Measurements from ENCODE around the gene FNDC3B. TPM values are rescaled to one million over a fixed set of nuclear protein-coding genes. Genes with fewer than 3 reads are reported as not detected.

Gene FNDC3B
- total RNA-seq, 1 donor from 2014 or later = 9.3 TPM

- intact Hi-C loops (cut with micrococcal nuclease) = no loop called here
- Mint-ChIP-seq H3K4me1 (peaks cover 25% of the 10 kb centered on the region), H3K4me3 (no peak overlapping the region), H3K27ac (no peak overlapping the region), H3K9me3 (no peaks in the 10 kb centered on the region), H3K27me3 (peaks cover 5% of the 10 kb centered on the region), H3K36me3 (ENCODE audit: low read depth) (no peaks in the 10 kb centered on the region)
- ChIA-PET CTCF (no interaction called here), POLR2A (no interaction called here)
- no peak for DNase-seq
- TF ChIP-seq CTCF (IDR thresholded peaks at IDR 0.05) = no peak
- no peak for ATAC-seq (ENCODE audit: low read depth)
Observed at GRCh38 chr3:172148241-172148640, 108.9 kb downstream of the FNDC3B start.

GRCh38 chr3:172148702-172149565 is 109.6 kb downstream of the FNDC3B start:
- POLR2A ChIA-PET = no interaction called here
- H3K4me1 Mint-ChIP-seq = peaks cover 23% of the 10 kb centered on the region
- no peak for ATAC-seq (ENCODE audit: low read depth)
- CTCF ChIA-PET = interaction anchor here (1.0 kb wide), 1 partner anchor 63 kb away, joined by 3 read pairs; no protein-coding TSS in a partner anchor
- no peak overlapping the region for H3K27ac Mint-ChIP-seq
- no peaks in the 10 kb centered on the region for H3K9me3 Mint-ChIP-seq
- H3K27me3 Mint-ChIP-seq = peaks cover 5% of the 10 kb centered on the region
- intact Hi-C loops (cut with micrococcal nuclease) = no loop called here
- no peaks in the 10 kb centered on the region for H3K36me3 Mint-ChIP-seq (ENCODE audit: low read depth)
- no peak overlapping the region for H3K4me3 Mint-ChIP-seq
- TF ChIP-seq CTCF (IDR thresholded peaks at IDR 0.05) = no peak
- no peak for DNase-seq

GRCh38 chr3:172150268-172150667 is 110.9 kb downstream of the FNDC3B start:
- H3K36me3 Mint-ChIP-seq (ENCODE audit: low read depth) = no peaks in the 10 kb centered on the region
- ChIA-PET CTCF (interaction anchor here (1.0 kb wide), 1 partner anchor 65 kb away, joined by 3 read pairs; no protein-coding TSS in a partner anchor), POLR2A (no interaction called here)
- H3K4me3 Mint-ChIP-seq = no peak overlapping the region
- peaks cover 14% of the 10 kb centered on the region for H3K4me1 Mint-ChIP-seq
- peaks cover 8% of the 10 kb centered on the region for H3K27me3 Mint-ChIP-seq
- no peak for TF ChIP-seq CTCF (IDR thresholded peaks at IDR 0.05)
- ATAC-seq (ENCODE audit: low read depth) (no peak), DNase-seq (no peak)
- H3K9me3 Mint-ChIP-seq = no peaks in the 10 kb centered on the region
- intact Hi-C loops (cut with micrococcal nuclease) = no loop called here
- H3K27ac Mint-ChIP-seq = no peak overlapping the region

GRCh38 chr3:172150913-172151650 is 111.7 kb downstream of the FNDC3B start:
- Mint-ChIP-seq H3K27me3 (peaks cover 11% of the 10 kb centered on the region), H3K9me3 (no peaks in the 10 kb centered on the region), H3K4me1 (peaks cover 11% of the 10 kb centered on the region), H3K27ac (no peak overlapping the region), H3K36me3 (ENCODE audit: low read depth) (no peaks in the 10 kb centered on the region), H3K4me3 (no peak overlapping the region)
- TF ChIP-seq CTCF (IDR thresholded peaks at IDR 0.05) = no peak
- intact Hi-C loops (cut with micrococcal nuclease) = no loop called here
- ChIA-PET CTCF (no interaction called here), POLR2A (no interaction called here)
- no peak for DNase-seq
- ATAC-seq (ENCODE audit: low read depth) = no peak
